ENCODE data around the gene ATXN7L2.

ATXN7L2 gene

DNA sequence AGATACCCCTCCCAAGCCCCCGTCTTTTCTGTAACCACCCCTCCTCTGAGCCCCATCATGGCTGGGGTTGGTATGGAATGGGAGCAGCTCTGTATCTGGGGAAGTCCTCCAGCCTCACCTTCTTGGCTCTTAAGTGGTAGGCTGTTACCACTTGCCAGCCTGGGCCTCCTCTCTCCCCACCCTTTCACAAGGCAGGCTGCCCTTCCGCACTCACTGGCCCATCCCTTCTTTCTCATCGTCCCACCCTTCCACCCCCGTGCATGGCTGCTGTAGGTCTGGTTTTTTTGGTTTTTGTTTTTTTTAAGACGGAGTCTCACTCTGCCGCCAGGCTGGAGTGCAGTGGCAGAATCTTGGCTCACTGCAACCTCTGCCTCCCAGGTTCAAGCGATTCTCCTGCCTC is 15.4 kb downstream of the ATXN7L2 start:
- no peak for DNase-seq (ENCODE audit: low read depth)

DNA sequence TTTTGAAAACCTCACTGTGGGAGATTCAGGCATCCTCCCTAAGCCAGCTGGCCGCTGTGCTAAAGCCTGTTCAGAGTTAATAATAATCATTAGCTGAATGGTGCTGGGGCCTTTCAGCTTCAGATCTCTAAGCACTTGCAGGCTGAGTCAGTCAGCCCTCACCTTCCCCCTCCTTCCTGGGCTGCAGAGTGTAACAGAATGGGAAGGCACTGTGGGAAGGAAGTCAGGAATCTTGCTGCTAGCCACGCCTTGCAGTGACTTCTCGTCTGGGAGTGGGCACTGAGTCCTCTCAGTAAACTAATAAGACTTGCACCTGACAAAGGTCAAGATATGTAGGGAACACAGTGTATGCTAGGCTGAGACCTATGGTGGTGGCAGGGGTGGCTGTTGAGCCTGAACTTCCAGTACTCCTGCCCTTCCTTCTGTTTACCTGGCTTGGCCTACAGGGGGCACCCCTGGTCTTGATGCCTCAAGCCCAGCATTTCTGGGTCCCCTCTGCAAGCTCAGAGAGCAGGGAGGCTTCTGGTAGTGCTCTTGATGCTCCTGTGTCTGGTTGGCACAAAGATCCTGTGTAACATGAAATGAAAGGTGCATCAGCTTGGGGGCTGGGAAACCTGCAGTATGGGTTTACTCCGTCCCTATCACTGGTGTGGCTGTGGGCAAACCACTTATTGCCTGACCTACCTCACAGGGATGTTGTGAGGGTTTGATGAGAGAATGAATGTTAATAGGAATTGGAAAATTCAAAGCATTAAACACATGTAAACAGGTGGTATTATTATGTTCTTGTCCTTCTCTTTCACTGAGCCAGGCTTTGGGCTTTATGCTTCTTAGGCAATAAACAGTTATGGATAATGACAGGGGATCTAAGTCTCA is 16.2 kb downstream of the ATXN7L2 start:
- DNase-seq (ENCODE audit: low read depth), result peak; percentile 60

DNA sequence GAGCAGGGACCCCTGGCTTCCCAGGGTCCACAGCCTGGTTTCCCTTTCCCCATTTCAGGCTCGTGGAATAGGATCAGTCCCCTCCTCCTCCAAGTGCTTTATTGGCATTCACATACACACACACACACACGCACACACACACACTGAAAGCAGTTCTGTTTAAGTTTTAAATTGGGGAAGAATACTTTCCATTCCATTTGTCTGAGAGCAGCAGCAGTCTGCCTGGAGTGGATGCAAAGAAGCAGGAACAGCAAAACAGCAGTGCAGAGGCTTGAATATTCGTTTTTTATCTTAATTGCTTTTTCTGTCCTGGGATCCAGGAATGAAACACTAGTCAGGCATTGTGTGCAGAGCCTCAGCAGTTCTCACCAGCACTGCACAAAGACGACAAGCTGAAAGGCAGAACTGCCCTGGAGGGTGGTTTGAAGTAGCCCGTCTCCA is 17.3 kb downstream of the ATXN7L2 start:
- DNase-seq (ENCODE audit: low read depth), result peak; percentile 79

DNA sequence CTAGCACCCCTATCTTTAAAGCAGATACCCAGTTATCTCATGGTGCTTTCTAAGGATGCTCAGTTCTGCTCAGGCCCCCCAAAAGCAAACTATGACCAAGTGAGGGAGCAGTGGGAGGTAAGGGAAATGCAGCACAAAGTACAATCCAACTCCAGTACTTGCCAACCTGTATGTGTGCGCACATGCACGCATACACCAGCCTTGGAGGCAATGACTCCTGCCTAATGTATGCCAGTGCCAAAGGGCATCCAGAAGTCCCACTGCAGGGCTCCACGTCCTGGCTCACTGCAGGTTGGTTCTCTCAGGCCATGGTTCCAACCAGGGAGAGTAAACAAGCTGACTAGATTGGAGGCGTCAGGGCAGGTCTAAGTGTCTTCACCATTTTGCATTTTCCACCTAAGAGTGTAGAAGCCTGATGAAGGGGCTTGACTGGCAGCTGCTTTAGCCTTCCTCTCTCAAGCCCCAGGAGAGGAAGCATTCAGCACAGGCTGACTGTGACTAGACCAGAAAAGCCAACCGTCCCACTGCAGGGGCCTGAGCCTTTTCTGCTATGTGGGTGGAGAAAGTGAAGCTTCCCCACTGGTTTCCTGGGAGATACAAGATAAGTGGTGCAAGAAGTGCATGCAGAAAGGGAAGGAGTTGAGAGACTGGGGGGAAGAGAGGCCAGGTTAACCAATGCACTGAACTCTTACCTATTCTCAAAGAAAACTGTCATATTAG is 18.1 kb downstream of the ATXN7L2 start:
- DNase-seq (ENCODE audit: low read depth), result no peak

DNA sequence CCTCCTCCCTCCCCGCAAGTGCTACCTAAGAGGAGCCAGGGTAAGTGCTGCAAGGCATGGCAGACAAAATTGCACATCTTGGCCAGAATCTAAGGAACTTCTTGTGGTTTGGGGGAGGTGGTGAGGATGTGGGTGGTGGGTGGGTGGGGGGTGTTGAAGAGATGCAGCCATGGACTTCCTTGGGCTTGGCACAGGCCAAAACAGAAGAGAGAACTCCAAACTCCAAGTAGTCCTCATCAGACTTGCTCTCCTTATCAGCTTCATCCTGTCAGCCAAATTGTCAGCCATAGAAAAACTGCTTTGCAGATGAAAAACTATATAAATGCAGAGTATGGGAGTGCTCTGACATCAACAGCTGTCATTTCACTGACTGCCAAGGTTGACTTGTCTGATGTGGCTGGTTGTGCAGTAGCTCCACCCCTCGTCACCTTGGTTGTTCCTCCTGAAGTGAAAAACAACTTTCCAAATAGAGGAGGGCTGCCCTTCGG is 18.7 kb downstream of the ATXN7L2 start:
- DNase-seq (ENCODE audit: low read depth), result no peak

DNA sequence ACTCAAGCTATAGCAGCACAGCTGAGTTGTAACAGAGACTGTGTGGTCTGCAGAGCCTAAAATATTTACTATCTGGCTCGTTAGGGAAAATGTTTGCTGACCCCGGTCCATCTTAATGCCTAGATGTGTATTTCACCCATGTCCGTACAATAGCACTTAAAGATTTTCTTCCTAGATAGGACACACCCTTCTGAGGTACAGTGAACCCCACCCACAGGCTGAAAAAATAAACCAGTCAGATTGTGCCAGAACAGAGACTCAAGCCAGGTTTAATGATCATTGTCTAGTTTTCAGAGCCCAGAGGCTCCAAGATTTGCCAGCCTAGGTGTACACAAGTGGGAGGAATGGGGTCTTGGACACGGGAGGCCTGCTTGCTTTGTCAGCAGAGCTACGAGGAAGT is 20.2 kb downstream of the ATXN7L2 start:
- no peak for DNase-seq (ENCODE audit: low read depth)

DNA sequence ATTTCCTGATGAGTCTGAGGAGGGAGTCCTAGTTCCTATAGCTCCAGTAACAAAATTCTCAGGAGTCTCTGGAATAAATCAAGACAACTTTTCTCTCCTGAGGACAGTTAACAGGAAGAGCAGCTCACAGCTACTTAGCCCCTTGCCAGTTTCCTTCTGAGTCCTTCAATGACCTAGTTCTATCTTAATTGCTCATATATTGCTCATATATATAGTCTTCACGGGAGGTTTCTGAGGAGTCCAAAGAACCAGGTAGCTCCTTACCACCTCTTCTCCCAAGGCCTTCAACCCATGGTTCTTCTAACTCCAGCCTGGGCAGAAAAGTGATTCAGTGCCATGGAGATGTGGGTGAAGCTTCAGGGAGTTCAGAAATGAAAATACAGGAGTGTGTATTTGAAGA is 21.3 kb downstream of the ATXN7L2 start:
- no peak for DNase-seq (ENCODE audit: low read depth)

DNA sequence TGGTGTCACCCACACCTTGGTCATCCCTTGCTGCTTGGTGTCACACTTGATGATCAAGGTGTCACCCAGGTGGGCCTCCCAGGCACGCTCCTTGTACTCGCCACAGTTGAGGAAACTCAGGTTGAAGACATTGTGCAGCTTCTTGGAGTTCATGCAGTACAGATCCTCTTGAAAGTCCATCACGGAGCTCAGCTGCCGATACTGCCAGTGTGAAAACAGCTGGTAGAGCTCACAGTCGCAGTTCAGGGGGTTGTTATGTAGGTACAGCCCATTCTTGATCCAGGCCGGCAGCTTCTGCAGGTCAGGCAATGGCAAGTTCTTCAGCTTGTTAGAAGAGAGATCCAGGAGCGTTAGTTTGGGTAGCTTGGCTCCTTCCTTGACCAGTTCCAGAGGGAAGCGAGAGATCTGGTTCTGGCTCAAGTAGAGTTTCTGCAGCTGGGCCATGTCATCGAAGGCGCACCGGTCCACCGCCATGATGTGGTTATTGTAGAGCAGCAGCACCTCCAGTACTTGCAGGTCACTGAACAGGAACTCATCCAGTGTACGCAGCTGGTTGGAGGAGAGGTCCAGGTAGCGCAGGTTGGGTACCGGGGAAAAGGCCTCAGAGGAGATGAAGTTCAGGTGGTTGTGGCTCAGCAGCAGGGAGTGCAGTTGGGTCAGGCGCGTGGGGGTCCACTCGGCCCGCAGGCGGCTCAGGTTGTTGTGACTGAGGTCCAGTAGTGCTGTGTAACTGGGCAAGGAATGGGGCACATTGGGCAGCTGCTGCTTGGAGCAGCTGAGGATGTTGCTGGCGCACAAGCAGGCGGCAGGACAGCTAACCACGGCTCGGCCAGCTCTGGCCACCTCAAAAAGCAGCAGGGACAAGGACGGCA is 24.5 kb downstream of the ATXN7L2 start:
- no peak for DNase-seq (ENCODE audit: low read depth)

DNA sequence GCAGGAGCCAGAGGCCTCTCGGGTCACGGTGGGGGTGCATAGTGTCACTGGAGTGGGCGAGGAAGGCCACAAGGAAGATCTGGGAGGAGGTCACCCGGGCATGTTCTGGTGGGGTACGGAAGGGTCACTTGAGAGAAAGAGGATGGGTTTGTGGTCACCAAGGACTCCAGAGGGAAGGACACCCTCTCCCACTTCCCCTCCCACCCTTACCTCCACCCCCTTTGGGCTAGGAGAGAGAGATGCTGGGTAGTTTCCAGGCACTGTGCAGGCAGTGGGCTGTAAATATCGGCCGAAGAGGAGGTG is 25.1 kb downstream of the ATXN7L2 start:
- no peak for DNase-seq (ENCODE audit: low read depth)

DNA sequence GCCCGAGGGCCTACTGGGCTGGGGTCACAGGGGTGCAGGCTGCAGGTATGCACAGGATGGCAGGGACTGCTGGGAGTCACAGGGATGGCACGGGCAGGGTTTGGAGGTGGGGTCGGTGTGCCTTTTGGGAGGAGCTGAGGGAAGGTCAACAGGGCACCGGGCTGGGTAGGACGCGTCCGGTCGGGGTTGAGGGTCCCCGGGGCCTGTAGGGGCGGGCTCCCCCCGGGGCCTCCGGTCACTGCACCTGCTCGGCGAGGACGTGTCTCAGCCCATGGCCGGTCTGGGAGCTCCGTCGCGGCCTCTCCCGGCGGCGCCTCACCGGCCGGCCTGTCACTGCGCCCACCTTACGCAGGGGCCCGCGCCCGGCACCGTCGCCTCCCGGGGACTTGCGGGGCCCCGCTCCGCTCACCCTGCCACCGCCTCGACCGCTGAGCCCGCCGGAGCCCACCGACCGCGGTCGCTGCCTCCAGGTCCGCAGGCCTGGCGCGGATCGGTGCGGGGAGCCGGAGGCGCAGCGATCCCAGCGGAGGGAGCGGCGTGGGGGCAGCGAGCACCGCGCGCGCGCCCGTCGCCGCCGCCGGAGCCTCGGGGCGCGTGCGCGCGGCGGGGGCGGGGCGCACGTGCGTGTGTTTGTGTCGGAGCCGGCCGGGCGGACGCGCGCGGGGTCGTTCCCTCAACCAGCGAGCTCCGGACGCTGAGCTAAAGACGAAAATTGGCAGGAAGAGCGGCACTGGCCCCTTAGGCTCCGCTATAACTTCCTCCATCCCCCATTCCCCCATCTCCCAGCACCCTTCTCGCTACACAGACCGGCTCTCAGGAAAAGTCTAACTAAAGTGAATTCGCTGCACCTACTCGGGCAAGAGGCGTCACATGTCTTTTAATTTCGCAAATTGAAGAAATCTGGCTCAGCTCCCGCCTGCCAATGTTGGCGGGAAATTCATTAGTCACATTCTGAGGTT is 25.8 kb downstream of the ATXN7L2 start, which contains the start of gene AMIGO1:
Gene AMIGO1 (minus strand): TSS at position 552 of the 959 bp plus-strand sequence. CDS start 815 bp downstream, outside the sequence.
- DNase-seq (ENCODE audit: low read depth), result peak; percentile 47

DNA sequence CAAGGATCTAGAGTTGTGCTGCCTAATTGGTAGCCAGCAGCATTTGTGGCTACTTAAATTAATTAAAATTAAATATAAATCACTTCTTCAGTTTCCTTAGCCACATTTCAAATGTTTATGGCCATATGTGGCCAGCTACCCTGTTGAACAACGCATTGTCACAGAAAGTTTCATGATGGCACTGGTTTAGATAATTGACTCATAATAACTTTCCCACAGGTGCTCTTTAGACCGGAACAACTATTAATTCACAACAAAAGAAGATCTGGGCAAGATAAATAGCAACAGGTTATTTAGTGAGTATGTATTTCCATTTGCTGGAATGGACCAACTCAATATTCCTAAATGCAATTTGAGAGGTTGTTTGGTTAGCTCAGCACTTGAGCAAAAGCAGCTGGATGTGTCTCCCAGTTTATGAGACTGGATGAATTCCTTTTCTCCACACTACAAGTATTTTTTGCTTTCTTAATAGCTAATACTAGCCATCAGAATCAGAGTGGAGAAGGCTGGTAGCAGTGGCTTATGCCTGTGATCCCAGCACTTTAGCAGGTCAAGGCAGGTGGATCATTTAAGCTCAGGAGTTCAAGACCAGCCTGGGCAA is 29.5 kb downstream of the ATXN7L2 start:
- DNase-seq (ENCODE audit: low read depth), result no peak

DNA sequence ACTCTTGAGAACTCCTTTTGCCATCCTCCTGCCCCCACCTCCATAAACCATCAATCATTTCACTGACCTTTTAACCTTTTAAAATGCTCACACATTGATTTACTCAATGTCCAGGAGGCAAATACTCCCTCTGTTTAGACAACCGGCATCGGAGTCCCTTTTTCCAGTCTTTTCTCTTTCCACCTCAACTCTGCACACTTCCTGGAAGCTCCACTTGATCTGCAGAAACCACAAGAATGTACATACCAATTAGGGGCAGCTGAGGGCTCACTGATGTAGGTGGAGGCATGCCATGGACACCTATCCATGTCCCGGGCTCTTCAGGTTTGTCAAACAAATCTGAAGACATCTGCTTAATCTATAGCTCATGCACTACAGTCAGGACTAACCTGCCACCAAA is 31.1 kb downstream of the ATXN7L2 start:
- DNase-seq (ENCODE audit: low read depth), result no peak

DNA sequence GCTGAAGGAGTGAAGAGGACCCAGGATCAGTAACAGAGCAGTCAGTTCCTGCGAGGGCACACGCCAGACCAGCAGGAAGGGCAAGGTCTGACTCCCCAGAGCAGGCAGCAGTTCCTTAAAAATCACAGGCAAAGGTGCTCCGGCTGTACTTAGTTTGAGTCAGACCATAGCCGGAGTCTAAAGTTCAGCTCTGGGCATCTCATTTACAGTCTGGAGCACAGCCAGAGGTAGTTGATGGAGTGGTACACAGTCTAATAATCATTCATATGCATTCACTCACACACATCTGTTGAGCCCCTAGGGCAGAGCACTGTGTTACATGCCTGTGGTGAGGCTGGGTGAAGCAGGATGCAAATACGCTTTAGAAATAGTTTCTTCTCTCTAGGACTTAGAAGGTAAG is 33.2 kb downstream of the ATXN7L2 start:
- DNase-seq (ENCODE audit: low read depth), result no peak

DNA sequence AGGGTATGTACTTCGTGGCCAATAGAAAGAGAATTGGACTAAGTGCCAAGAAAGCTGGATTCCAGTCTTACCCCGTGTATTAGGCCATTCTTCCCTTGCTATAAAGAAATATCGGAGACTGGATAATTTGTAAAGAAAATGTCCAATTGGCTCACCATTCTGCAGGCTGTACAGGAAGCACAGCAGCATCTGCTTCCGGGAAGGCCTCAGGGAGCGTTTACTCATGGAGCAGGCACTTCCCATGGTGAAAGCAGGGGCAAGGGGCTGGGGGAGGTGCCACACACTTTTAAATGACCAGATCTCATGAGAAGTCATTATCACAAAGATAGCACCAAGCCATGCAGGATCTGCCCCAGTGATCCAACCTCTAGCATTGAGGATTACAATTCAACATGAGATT is 33.6 kb downstream of the ATXN7L2 start:
- DNase-seq (ENCODE audit: low read depth), result no peak

DNA sequence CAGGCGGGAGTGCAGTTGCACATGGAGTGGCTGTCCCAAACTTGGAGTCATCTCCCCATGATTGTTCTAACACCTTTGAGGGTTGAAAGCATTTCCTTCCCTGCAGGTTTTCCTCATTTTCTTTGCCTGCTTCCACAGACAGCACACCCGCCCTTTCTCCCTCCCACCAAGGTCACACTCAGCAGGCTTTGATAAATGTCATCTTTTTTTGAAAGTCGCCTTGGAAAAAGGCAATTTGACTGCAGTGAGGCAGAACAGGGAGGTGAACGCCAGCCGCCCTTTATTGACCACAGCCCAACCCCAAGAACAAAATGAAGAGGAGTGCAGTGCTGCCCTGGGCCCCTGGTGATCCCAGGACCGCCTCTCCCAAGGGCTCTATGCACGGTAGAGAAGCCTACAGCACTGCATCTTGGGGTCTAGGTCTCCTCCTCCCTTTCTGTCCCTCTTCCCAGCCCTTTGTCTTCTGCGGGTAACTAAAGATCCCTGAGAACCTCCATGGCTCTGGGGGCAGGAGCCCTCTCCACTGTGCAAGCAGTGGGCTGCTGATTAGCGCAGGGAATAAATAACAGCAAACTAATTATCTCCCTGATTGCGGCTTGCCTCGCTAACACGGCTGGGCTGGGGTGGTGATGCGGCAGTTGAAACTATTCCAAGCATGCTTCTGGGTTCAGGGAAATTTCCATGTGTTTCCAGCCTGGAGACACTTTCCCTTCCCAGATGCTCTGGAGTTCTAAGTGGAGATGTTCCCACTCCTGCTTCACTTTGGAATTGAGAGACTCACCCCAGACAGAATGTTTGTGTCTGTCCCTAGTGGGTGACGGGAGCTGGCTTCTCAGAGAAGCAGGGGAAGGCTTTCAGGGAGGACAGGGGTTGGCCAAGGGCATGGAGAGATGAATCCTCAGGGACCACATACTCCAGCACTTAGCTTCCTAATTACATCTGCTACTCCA is 37.6 kb downstream of the ATXN7L2 start:
- DNase-seq (ENCODE audit: low read depth), result no peak

DNA sequence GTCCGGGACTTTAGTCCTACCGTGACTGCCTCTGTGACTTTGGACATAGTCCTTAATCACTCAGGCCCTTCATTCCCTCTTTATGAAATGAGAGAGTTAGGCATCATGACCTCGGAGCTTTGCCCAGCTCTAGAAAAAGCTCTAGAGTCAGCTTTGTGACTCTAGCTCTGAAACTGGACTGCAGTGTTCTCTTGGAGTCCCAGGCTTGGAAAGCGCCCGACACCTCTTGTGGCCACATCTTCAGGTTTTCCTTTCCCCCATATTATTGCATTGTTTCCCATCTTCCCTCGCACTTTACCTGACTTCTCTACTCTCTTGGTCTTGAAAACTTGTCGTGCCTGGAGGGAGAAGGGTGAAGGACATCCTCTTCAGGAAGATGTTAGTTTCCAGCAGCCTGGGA is 38.3 kb downstream of the ATXN7L2 start:
- DNase-seq (ENCODE audit: low read depth), result no peak

DNA sequence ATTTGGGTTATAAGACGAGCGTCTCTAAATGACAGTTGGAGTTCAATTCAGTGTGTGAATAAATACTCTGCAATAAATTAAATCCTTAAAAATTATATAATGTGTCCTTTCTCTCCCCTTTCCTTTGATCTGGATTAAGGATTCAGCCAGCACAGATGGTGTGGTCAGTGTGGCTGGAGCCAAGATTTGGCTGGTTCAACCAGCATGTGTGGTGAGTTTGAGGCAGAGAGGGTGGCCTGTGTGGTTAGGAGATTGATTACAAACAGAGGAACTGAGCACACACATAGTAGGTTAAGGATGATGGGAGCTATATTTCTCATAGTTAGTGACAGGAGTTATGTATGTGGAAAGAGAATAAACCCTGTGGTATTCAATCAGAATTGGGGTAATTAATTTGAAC is 40.0 kb downstream of the ATXN7L2 start:
- no peak for DNase-seq (ENCODE audit: low read depth)

DNA sequence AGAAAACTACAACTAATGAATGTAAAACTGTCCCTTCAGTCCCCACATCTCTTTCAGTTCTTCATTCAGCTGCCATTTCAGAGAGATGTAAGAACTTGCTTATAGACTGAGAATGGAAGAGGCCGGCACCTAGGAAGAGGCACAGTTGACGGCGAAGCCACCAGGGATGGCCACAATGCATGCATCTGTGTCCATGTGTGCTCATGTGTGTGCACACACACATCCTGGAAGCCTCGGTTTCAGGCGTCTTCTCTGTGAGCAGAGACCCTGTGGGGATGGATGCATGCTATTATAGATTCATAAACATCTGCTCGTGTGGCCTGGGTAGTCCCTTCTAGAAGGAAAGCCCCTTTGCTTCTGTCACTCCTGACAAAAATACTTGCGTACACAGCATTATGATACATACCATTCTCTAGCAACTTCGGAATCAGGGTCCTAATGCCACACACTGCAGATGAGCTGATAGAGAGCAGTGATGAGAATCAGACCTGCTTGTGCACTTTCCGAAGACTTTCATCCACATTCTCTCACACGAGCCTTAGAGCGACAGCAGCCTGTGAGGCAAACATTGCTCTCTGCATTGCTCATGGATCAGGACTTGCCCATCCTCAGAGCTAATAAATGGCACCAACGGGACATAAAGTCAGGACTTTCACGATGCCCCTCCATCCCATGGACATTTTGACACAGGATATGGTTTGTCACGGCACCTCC is 43.5 kb downstream of the ATXN7L2 start:
- no peak for DNase-seq (ENCODE audit: low read depth)
